ENCODE data around the gene TMEM200B.
A peak's percentile ranks its signal among the peaks of the same experiment; 100 is the strongest.
"Not testable (repeated sequence)": the region's sequence is repeated elsewhere in the genome, so short reads cannot be mapped to it uniquely, and the experiment has no call there.

TMEM200B gene

GRCh38 chr1:29142714-29143113, 19.0 kb upstream of the TMEM200B start:
- no peaks in the 10 kb centered on the region for H3K9me3 ChIP-seq (ENCODE audit: severe bottlenecking)
- H3K27me3 ChIP-seq (ENCODE audit: insufficient read depth, poor library complexity, severe bottlenecking): no peaks in the 10 kb centered on the region
- no peak overlapping the region for H3K27ac ChIP-seq (ENCODE audit: poor library complexity, severe bottlenecking)
- TF ChIP-seq, protein P1, sequence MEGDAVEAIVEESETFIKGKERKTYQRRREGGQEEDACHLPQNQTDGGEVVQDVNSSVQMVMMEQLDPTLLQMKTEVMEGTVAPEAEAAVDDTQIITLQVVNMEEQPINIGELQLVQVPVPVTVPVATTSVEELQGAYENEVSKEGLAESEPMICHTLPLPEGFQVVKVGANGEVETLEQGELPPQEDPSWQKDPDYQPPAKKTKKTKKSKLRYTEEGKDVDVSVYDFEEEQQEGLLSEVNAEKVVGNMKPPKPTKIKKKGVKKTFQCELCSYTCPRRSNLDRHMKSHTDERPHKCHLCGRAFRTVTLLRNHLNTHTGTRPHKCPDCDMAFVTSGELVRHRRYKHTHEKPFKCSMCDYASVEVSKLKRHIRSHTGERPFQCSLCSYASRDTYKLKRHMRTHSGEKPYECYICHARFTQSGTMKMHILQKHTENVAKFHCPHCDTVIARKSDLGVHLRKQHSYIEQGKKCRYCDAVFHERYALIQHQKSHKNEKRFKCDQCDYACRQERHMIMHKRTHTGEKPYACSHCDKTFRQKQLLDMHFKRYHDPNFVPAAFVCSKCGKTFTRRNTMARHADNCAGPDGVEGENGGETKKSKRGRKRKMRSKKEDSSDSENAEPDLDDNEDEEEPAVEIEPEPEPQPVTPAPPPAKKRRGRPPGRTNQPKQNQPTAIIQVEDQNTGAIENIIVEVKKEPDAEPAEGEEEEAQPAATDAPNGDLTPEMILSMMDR (IDR thresholded peaks at IDR 0.05; ENCODE audit: poor library complexity, severe bottlenecking): no peak
- H3K4me3 ChIP-seq (ENCODE audit: severe bottlenecking): no peak overlapping the region
- peaks cover 17% of the 10 kb centered on the region for H3K36me3 ChIP-seq (ENCODE audit: low read depth)
- peaks cover 11% of the 10 kb centered on the region for H3K4me1 ChIP-seq (ENCODE audit: insufficient read depth, poor library complexity, severe bottlenecking)
- DNase-seq (ENCODE audit: low spot score): no peak
- ATAC-seq (ENCODE audit: low read depth): no peak

- Histone ChIP-seq H3K9me3 (ENCODE audit: severe bottlenecking) (no peaks in the 10 kb centered on the region), H3K27ac (ENCODE audit: poor library complexity, severe bottlenecking) (no peak overlapping the region), H3K4me1 (ENCODE audit: insufficient read depth, poor library complexity, severe bottlenecking) (no peaks in the 10 kb centered on the region), H3K27me3 (ENCODE audit: insufficient read depth, poor library complexity, severe bottlenecking) (no peaks in the 10 kb centered on the region), H3K4me3 (ENCODE audit: severe bottlenecking) (no peak overlapping the region), H3K36me3 (ENCODE audit: low read depth) (no peaks in the 10 kb centered on the region)
- ATAC-seq (ENCODE audit: low read depth) (peak; percentile 55; the same call in 2 of the 3 replicates), DNase-seq (ENCODE audit: low spot score) (no peak)
- TF ChIP-seq, protein P1 (IDR thresholded peaks at IDR 0.05; ENCODE audit: poor library complexity, severe bottlenecking): no peak
These were observed 12.8 kb upstream of the TMEM200B start for GRCh38 chr1:29136391-29136915.

GRCh38 chr1:29134695-29135028, 11.0 kb upstream of the TMEM200B start:
- Histone ChIP-seq H3K27ac (ENCODE audit: poor library complexity, severe bottlenecking) (no peak overlapping the region), H3K4me1 (ENCODE audit: insufficient read depth, poor library complexity, severe bottlenecking) (no peaks in the 10 kb centered on the region), H3K9me3 (ENCODE audit: severe bottlenecking) (no peaks in the 10 kb centered on the region), H3K4me3 (ENCODE audit: severe bottlenecking) (no peak overlapping the region), H3K27me3 (ENCODE audit: insufficient read depth, poor library complexity, severe bottlenecking) (no peaks in the 10 kb centered on the region), H3K36me3 (ENCODE audit: low read depth) (no peaks in the 10 kb centered on the region)
- DNase-seq (ENCODE audit: low spot score) (no peak), ATAC-seq (ENCODE audit: low read depth) (no peak)
- TF ChIP-seq, protein P1 (IDR thresholded peaks at IDR 0.05; ENCODE audit: poor library complexity, severe bottlenecking): no peak

DNA sequence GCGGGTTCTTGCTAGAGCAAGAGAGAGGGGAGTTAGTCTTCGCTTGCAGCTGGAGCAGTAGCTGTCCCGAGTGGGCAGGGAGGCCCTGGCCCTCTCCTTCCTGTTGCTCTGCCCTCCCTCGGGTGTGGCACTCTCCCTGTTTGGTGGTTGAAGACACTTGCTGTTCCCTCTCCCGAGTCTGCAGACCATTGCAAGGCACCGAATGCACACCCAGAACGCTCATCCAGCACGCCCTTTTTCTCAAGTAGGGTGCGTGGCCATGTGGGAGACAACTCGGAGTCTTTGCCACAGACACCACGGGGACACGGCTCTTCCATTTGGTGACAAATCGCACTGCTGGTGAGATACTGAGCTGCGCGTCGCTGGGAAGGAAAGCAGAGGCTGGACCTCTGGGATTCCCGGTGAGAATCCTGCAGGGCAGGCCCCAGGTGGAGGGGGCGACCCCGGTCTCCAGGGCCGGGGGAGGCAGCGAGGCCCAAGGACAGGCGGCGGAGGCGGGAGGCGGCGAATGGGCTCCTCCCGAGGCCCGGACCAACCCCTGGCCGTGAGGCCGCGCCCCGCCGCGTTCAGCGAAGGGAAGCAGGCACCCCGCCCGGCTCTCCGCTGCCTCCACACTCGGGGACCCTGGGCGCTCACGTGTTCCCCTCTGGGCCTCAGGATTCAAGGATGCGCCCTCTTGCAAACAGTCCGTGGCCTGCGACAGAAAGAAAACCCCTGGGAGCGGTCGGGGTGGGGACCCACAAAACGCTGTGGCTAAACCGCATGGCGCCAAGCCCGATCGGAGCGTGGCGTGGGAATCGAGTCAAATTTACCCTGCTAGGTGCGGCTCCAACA, 10.4 kb upstream of the TMEM200B start:
- H3K36me3 ChIP-seq (ENCODE audit: low read depth): no peaks in the 10 kb centered on the region
- no peaks in the 10 kb centered on the region for H3K9me3 ChIP-seq (ENCODE audit: severe bottlenecking)
- ATAC-seq (ENCODE audit: low read depth) (no peak), DNase-seq (ENCODE audit: low spot score) (no peak)
- H3K27me3 ChIP-seq (ENCODE audit: insufficient read depth, poor library complexity, severe bottlenecking): no peaks in the 10 kb centered on the region
- TF ChIP-seq, protein P1 (IDR thresholded peaks at IDR 0.05; ENCODE audit: poor library complexity, severe bottlenecking): no peak
- no peak overlapping the region for H3K27ac ChIP-seq (ENCODE audit: poor library complexity, severe bottlenecking)
- no peaks in the 10 kb centered on the region for H3K4me1 ChIP-seq (ENCODE audit: insufficient read depth, poor library complexity, severe bottlenecking)
- no peak overlapping the region for H3K4me3 ChIP-seq (ENCODE audit: severe bottlenecking)

- not testable (repeated sequence) for DNase-seq (ENCODE audit: low spot score); H3K9me3 ChIP-seq (ENCODE audit: severe bottlenecking); H3K4me1 ChIP-seq (ENCODE audit: insufficient read depth, poor library complexity, severe bottlenecking); H3K27me3 ChIP-seq (ENCODE audit: insufficient read depth, poor library complexity, severe bottlenecking); ATAC-seq (ENCODE audit: low read depth); H3K36me3 ChIP-seq (ENCODE audit: low read depth); H3K27ac ChIP-seq (ENCODE audit: poor library complexity, severe bottlenecking); H3K4me3 ChIP-seq (ENCODE audit: severe bottlenecking)
These were observed 7.4 kb upstream of the TMEM200B start for GRCh38 chr1:29131056-29131455.
